ENCODE data around the gene CDH6.

Gene CDH6

DNA sequence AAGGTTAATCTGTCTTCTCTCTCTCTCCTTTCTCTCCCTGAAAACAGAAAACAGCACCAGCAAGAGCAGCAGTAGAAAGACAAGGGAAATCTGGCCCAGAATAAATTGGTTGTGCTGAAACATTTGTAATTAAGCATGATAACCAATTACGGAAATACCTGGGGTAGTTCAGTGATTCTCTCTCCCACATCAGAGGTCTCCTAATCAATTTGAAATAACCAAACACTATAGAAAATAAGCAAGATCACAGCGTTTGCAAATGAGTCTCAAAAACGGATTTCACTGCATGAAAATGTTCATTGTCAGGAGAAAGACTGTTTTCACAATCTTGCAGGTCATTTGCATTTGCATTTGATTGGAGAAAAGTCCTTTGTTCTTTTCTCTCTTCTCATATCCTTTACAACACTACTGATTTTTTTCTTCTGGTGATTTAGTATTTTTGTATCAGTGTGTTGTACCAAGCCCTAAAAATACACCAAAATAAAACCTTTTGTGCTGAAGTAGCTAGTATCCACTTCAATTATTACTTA is 36.8 kb upstream of the CDH6 start:
- Histone ChIP-seq H3K4me2 (ENCODE audit: low read length) (no peak overlapping the region), H3K9me3 (ENCODE audit: control insufficient read depth, low read length) (no peaks in the 10 kb centered on the region), H3K4me1 (no peaks in the 10 kb centered on the region), H3K27ac (no peak overlapping the region), H3K4me3 (ENCODE audit: low read depth, low read length) (no peak overlapping the region), H2AFZ (no peak overlapping the region), H3K79me2 (no peaks in the 10 kb centered on the region), H3K9ac (no peak overlapping the region), H3K27me3 (ENCODE audit: control insufficient read depth, insufficient read depth, low read length) (no peaks in the 10 kb centered on the region), H3K36me3 (ENCODE audit: control insufficient read depth, insufficient read depth, low read length) (no peaks in the 10 kb centered on the region)
- TF ChIP-seq, protein P1, sequence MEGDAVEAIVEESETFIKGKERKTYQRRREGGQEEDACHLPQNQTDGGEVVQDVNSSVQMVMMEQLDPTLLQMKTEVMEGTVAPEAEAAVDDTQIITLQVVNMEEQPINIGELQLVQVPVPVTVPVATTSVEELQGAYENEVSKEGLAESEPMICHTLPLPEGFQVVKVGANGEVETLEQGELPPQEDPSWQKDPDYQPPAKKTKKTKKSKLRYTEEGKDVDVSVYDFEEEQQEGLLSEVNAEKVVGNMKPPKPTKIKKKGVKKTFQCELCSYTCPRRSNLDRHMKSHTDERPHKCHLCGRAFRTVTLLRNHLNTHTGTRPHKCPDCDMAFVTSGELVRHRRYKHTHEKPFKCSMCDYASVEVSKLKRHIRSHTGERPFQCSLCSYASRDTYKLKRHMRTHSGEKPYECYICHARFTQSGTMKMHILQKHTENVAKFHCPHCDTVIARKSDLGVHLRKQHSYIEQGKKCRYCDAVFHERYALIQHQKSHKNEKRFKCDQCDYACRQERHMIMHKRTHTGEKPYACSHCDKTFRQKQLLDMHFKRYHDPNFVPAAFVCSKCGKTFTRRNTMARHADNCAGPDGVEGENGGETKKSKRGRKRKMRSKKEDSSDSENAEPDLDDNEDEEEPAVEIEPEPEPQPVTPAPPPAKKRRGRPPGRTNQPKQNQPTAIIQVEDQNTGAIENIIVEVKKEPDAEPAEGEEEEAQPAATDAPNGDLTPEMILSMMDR (IDR thresholded peaks at IDR 0.05) = no peak

GRCh38 chr5:31157720-31158119 is 35.8 kb upstream of the CDH6 start:
- TF ChIP-seq, protein P1 (IDR thresholded peaks at IDR 0.05) = no peak
- H3K9me3 ChIP-seq (ENCODE audit: control insufficient read depth, low read length) = no peaks in the 10 kb centered on the region
- H3K27ac ChIP-seq = no peak overlapping the region

GRCh38 chr5:31158686-31159085 is 34.8 kb upstream of the CDH6 start:
- no peaks in the 10 kb centered on the region for H3K79me2 ChIP-seq
- H3K4me3 ChIP-seq (ENCODE audit: low read depth, low read length) = no peak overlapping the region
- TF ChIP-seq, protein P1 (IDR thresholded peaks at IDR 0.05) = no peak
- no peak overlapping the region for H3K27ac ChIP-seq
- H3K9ac ChIP-seq = no peak overlapping the region
- no peaks in the 10 kb centered on the region for H3K9me3 ChIP-seq (ENCODE audit: control insufficient read depth, low read length)
- no peaks in the 10 kb centered on the region for H3K36me3 ChIP-seq (ENCODE audit: control insufficient read depth, insufficient read depth, low read length)
- no peaks in the 10 kb centered on the region for H3K4me1 ChIP-seq
- no peak overlapping the region for H3K4me2 ChIP-seq (ENCODE audit: low read length)
- H3K27me3 ChIP-seq (ENCODE audit: control insufficient read depth, insufficient read depth, low read length) = no peaks in the 10 kb centered on the region
- H2AFZ ChIP-seq = no peak overlapping the region

More at GRCh38 chr5:31157720-31158119, 35.8 kb upstream of the CDH6 start:
- Histone ChIP-seq H3K9ac (no peak overlapping the region), H3K4me2 (ENCODE audit: low read length) (no peak overlapping the region), H3K27me3 (ENCODE audit: control insufficient read depth, insufficient read depth, low read length) (no peaks in the 10 kb centered on the region), H3K36me3 (ENCODE audit: control insufficient read depth, insufficient read depth, low read length) (no peaks in the 10 kb centered on the region), H2AFZ (no peak overlapping the region), H3K79me2 (no peaks in the 10 kb centered on the region), H3K4me1 (no peaks in the 10 kb centered on the region), H3K4me3 (ENCODE audit: low read depth, low read length) (no peak overlapping the region)

GRCh38 chr5:31161781-31162181 is 31.7 kb upstream of the CDH6 start:
- Histone ChIP-seq H3K27me3 (ENCODE audit: control insufficient read depth, insufficient read depth, low read length) (no peaks in the 10 kb centered on the region), H3K4me3 (ENCODE audit: low read depth, low read length) (no peak overlapping the region)
- TF ChIP-seq, protein P1 (IDR thresholded peaks at IDR 0.05) = no peak

DNA sequence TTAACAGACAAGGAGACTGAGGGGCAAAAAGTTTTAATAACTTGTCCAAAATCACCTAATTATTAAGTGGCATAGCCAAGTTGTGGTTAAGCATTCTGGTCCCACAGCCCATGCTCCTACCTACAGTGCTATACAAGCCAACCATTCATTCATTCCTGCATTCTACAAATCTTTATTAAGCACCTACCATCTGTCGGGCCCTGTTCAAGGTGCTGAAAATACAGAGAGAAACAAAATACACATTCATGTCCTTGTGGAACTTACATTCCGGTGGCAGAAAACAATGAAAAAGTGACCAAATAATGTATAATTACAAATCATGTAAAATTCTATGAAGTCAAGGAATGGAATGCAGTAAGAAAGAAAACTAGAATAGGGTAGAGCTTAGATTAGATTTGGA is 27.8 kb upstream of the CDH6 start:
- Histone ChIP-seq H2AFZ (no peak overlapping the region), H3K4me2 (ENCODE audit: low read length) (no peak overlapping the region), H3K9me3 (ENCODE audit: control insufficient read depth, low read length) (no peaks in the 10 kb centered on the region), H3K27ac (no peak overlapping the region), H3K9ac (no peak overlapping the region), H3K4me1 (no peaks in the 10 kb centered on the region), H3K79me2 (no peaks in the 10 kb centered on the region), H3K27me3 (ENCODE audit: control insufficient read depth, insufficient read depth, low read length) (no peaks in the 10 kb centered on the region), H3K4me3 (ENCODE audit: low read depth, low read length) (no peak overlapping the region), H3K36me3 (ENCODE audit: control insufficient read depth, insufficient read depth, low read length) (no peaks in the 10 kb centered on the region)
- TF ChIP-seq, protein P1 (IDR thresholded peaks at IDR 0.05) = no peak

More at GRCh38 chr5:31161781-31162181, 31.7 kb upstream of the CDH6 start:
- H3K4me1 ChIP-seq = no peaks in the 10 kb centered on the region
- H3K79me2 ChIP-seq = no peaks in the 10 kb centered on the region
- H3K27ac ChIP-seq = no peak overlapping the region
- H3K36me3 ChIP-seq (ENCODE audit: control insufficient read depth, insufficient read depth, low read length) = no peaks in the 10 kb centered on the region
- H3K4me2 ChIP-seq (ENCODE audit: low read length) = no peak overlapping the region
- H3K9me3 ChIP-seq (ENCODE audit: control insufficient read depth, low read length) = no peaks in the 10 kb centered on the region
- no peak overlapping the region for H3K9ac ChIP-seq
- H2AFZ ChIP-seq = no peak overlapping the region

Measured in parathyroid adenoma (tissue), 2 donors.